NCI-H345 (cell line): ENCODE results near the gene KCNK10.

Experiments used
- DNase-seq: peaks from one replicate; lab custom pipeline; 2025; lab: John Stamatoyannopoulos, UW

The KCNK10 gene

GRCh38 chr14:88228522-88229236, 94.4 kb downstream of the KCNK10 start:
- DNase-seq = no peak

- no peak for DNase-seq
Measured at GRCh38 chr14:88227693-88228092, 95.4 kb downstream of the KCNK10 start.

- no peak for DNase-seq
Measured at GRCh38 chr14:88225721-88226120, 97.3 kb downstream of the KCNK10 start.

- DNase-seq = no peak
Measured at GRCh38 chr14:88218119-88218915, 104.8 kb downstream of the KCNK10 start.

GRCh38 chr14:88212691-88213090, 110.4 kb downstream of the KCNK10 start:
- DNase-seq = peak; percentile 79

- DNase-seq = no peak
Measured at GRCh38 chr14:88210426-88210825, 112.6 kb downstream of the KCNK10 start.

GRCh38 chr14:88209273-88209672, 113.8 kb downstream of the KCNK10 start:
- DNase-seq = no peak

GRCh38 chr14:88208858-88209257, 114.2 kb downstream of the KCNK10 start:
- no peak for DNase-seq

- no peak for DNase-seq
Measured at GRCh38 chr14:88204221-88204620, 118.8 kb downstream of the KCNK10 start.

- DNase-seq = no peak
Measured at GRCh38 chr14:88203291-88203690, 119.8 kb downstream of the KCNK10 start.

- no peak for DNase-seq
Measured at GRCh38 chr14:88202286-88202685, 120.8 kb downstream of the KCNK10 start.

- DNase-seq = no peak
Measured at GRCh38 chr14:88201851-88202250, 121.2 kb downstream of the KCNK10 start.

GRCh38 chr14:88199882-88200281, 123.2 kb downstream of the KCNK10 start:
- no peak for DNase-seq

- DNase-seq = peak; percentile 81
Measured at GRCh38 chr14:88198446-88198845, 124.6 kb downstream of the KCNK10 start.

GRCh38 chr14:88196925-88197324, 126.1 kb downstream of the KCNK10 start:
- DNase-seq = no peak

GRCh38 chr14:88196116-88196890, 126.8 kb downstream of the KCNK10 start:
- DNase-seq = no peak

GRCh38 chr14:88195676-88196075, 127.4 kb downstream of the KCNK10 start:
- no peak for DNase-seq

GRCh38 chr14:88194531-88194930, 128.5 kb downstream of the KCNK10 start:
- DNase-seq = no peak

- DNase-seq = no peak
Measured at GRCh38 chr14:88191605-88192004, 131.5 kb downstream of the KCNK10 start.

GRCh38 chr14:88189417-88190191, 133.5 kb downstream of the KCNK10 start:
- DNase-seq = peak; percentile 86

- no peak for DNase-seq
Measured at GRCh38 chr14:88188745-88189416, 134.2 kb downstream of the KCNK10 start.
